ENCODE measurements around the gene PRR15.

PRR15 gene

DNA sequence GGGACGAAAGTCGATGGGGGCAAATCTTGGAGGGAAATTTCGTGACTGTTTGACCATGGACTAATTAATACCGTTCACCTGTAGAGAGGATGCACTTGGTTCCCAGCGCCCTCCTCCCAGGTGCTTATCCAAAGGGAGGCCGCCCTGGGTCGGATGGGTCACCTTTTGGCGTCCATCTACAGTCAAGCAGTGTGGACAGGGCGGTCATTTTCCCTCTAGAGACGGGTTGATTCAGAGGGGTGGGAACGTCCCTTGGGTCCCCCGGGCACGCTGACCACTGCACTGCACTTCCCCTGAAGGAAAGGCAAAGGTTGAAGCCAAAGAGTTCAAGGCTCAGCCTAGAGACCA, 2.0 kb downstream of the PRR15 start:
- H3K27me3 ChIP-seq (ENCODE audit: insufficient read depth, poor library complexity, severe bottlenecking) = peaks cover 70% of the 10 kb centered on the region
- H3K4me3 ChIP-seq (replicated peaks; ENCODE audit: insufficient read depth, low read length) = no peak overlapping the region
- TF ChIP-seq, protein P1, sequence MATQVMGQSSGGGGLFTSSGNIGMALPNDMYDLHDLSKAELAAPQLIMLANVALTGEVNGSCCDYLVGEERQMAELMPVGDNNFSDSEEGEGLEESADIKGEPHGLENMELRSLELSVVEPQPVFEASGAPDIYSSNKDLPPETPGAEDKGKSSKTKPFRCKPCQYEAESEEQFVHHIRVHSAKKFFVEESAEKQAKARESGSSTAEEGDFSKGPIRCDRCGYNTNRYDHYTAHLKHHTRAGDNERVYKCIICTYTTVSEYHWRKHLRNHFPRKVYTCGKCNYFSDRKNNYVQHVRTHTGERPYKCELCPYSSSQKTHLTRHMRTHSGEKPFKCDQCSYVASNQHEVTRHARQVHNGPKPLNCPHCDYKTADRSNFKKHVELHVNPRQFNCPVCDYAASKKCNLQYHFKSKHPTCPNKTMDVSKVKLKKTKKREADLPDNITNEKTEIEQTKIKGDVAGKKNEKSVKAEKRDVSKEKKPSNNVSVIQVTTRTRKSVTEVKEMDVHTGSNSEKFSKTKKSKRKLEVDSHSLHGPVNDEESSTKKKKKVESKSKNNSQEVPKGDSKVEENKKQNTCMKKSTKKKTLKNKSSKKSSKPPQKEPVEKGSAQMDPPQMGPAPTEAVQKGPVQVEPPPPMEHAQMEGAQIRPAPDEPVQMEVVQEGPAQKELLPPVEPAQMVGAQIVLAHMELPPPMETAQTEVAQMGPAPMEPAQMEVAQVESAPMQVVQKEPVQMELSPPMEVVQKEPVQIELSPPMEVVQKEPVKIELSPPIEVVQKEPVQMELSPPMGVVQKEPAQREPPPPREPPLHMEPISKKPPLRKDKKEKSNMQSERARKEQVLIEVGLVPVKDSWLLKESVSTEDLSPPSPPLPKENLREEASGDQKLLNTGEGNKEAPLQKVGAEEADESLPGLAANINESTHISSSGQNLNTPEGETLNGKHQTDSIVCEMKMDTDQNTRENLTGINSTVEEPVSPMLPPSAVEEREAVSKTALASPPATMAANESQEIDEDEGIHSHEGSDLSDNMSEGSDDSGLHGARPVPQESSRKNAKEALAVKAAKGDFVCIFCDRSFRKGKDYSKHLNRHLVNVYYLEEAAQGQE (IDR thresholded peaks at IDR 0.05; ENCODE audit: insufficient replicate concordance, low read depth) = no peak
- TF ChIP-seq, protein P2, sequence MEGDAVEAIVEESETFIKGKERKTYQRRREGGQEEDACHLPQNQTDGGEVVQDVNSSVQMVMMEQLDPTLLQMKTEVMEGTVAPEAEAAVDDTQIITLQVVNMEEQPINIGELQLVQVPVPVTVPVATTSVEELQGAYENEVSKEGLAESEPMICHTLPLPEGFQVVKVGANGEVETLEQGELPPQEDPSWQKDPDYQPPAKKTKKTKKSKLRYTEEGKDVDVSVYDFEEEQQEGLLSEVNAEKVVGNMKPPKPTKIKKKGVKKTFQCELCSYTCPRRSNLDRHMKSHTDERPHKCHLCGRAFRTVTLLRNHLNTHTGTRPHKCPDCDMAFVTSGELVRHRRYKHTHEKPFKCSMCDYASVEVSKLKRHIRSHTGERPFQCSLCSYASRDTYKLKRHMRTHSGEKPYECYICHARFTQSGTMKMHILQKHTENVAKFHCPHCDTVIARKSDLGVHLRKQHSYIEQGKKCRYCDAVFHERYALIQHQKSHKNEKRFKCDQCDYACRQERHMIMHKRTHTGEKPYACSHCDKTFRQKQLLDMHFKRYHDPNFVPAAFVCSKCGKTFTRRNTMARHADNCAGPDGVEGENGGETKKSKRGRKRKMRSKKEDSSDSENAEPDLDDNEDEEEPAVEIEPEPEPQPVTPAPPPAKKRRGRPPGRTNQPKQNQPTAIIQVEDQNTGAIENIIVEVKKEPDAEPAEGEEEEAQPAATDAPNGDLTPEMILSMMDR (IDR thresholded peaks at IDR 0.05; ENCODE audit: insufficient read depth, low read length) = no peak
- no peak for TF ChIP-seq SPI1 (IDR thresholded peaks at IDR 0.05; ENCODE audit: borderline replicate concordance, low read depth)
- no peak for TF ChIP-seq GABPA (IDR thresholded peaks at IDR 0.05; ENCODE audit: low read depth)
- TF ChIP-seq POLR2AphosphoS5 (IDR thresholded peaks at IDR 0.05; ENCODE audit: low read depth) = no peak
- no peak overlapping the region for H3K27ac ChIP-seq (replicated peaks)
- DNase-seq (ENCODE audit: low read depth in 1 of 2, low spot score in 1 of 2) = no peak

DNA sequence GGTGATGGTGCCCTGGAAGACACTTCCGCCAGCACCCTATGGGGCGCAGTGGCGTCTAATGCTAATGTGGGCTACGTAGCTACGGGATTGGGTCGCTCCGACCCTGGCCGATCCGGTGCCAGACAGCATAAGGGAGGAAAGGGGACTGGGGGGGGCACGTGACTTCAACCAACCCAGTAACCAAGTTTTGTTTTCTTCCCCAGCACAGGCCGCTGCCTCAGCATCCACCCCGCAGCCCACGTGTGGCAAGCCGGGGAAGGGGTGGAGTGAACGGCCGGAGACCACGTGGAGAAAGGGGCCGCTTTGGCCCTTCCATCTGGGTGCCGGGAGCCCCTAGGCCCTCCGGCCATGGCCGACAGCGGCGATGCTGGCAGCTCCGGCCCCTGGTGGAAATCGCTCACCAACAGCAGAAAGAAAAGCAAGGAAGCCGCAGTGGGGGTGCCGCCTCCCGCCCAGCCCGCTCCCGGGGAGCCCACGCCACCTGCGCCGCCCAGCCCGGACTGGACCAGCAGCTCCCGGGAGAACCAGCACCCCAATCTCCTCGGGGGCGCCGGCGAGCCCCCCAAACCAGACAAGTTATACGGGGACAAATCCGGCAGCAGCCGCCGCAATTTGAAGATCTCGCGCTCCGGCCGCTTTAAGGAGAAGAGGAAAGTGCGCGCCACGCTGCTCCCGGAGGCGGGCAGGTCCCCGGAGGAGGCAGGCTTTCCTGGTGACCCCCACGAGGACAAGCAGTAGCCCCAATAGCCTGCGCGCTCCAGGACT, 2.5 kb downstream of the PRR15 start:
- peak overlapping the region; percentile 33 for H3K4me3 ChIP-seq (replicated peaks; ENCODE audit: insufficient read depth, low read length)
- peaks cover 70% of the 10 kb centered on the region for H3K27me3 ChIP-seq (ENCODE audit: insufficient read depth, poor library complexity, severe bottlenecking)
- no peak overlapping the region for H3K27ac ChIP-seq (replicated peaks)
- peak in 1 of 2 experiments; percentile 2 for DNase-seq (ENCODE audit: low read depth in 1 of 2, low spot score in 1 of 2)
- TF ChIP-seq, protein P2 (IDR thresholded peaks at IDR 0.05; ENCODE audit: insufficient read depth, low read length) = no peak
- no peak for TF ChIP-seq SPI1 (IDR thresholded peaks at IDR 0.05; ENCODE audit: borderline replicate concordance, low read depth)
- TF ChIP-seq GABPA (IDR thresholded peaks at IDR 0.05; ENCODE audit: low read depth) = no peak
- no peak for TF ChIP-seq POLR2AphosphoS5 (IDR thresholded peaks at IDR 0.05; ENCODE audit: low read depth)
- TF ChIP-seq, protein P1 (IDR thresholded peaks at IDR 0.05; ENCODE audit: insufficient replicate concordance, low read depth) = no peak

DNA sequence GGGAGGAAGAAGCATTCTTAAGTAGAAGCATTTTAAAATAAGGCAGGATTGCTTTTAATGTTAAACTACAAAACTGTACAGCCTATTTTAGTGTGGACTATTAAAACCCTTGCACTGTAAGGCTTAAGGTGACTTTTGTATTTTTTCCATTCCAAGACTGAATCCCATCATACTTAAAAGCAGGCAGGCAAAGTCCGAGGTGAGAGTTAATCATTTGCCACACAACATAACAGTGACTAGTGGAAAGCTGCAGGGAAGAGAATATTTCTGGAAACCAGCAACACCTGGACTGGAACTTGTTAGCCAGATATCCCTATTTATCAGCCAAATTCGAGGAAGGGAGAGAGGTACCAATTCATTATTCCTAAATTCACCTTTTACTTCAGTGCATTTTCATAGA, 3.5 kb downstream of the PRR15 start:
- DNase-seq (ENCODE audit: low read depth in 1 of 2, low spot score in 1 of 2) = no peak
- Histone ChIP-seq H3K27me3 (ENCODE audit: insufficient read depth, poor library complexity, severe bottlenecking) (peaks cover 69% of the 10 kb centered on the region), H3K27ac (replicated peaks) (no peak overlapping the region), H3K4me3 (replicated peaks; ENCODE audit: insufficient read depth, low read length) (no peak overlapping the region)
- TF ChIP-seq GABPA (IDR thresholded peaks at IDR 0.05; ENCODE audit: low read depth) = no peak
- TF ChIP-seq SPI1 (IDR thresholded peaks at IDR 0.05; ENCODE audit: borderline replicate concordance, low read depth) = no peak
- TF ChIP-seq, protein P2 (IDR thresholded peaks at IDR 0.05; ENCODE audit: insufficient read depth, low read length) = no peak
- no peak for TF ChIP-seq POLR2AphosphoS5 (IDR thresholded peaks at IDR 0.05; ENCODE audit: low read depth)
- TF ChIP-seq, protein P1 (IDR thresholded peaks at IDR 0.05; ENCODE audit: insufficient replicate concordance, low read depth) = no peak
